Central memory CD4-positive, alpha-beta T cell (primary cell): ENCODE results near the gene E2F7.

Source experiments
- DNase-seq: peaks from one replicate; pipeline ENCODE4 v3.0.0; 2022

The E2F7 gene

DNA sequence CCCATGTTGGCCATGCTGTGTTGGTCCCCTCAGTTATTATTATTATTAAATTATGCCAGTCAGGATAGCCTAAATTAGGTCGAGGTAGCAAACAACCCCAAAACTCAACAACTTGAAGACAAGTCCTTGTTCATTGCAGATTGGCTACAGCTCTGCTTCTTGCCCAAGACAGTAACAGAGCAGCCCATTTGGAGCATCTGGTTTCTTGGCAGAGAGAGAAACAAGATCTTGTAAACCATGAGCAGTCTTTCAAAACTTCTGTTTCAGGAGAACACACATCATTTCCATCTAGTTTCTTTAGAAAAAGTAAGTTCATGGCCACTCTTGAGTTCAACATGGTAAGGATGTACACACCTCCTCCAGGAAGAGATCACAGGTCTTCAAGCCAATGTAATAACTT is 52.3 kb downstream of the E2F7 start:
- no peak for DNase-seq

- peak; percentile 23 for DNase-seq
Measured at GRCh38 chr12:77010691-77011548, 54.4 kb downstream of the E2F7 start.

DNA sequence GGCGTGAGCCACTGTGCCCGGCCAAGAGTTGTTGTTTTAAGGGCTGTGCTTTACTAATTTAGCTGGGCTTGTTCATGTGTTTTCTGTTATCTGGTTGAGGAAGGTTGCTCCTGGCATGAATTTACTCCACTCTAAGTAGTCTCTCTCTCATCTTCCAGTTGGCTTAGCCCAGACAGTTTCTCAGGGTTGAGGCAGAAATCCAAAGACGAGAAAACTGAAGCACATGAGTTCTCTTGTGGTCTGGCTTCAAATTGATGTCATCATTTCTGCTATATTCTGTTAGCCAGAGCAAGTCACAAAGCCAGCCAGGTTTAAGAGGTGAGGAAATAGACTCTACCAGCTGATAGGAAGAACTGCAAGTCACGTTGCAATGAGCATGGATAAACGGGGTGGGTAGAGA is 57.9 kb downstream of the E2F7 start:
- DNase-seq, result no peak

GRCh38 chr12:77005611-77006098 is 59.7 kb downstream of the E2F7 start:
- no peak for DNase-seq

DNA sequence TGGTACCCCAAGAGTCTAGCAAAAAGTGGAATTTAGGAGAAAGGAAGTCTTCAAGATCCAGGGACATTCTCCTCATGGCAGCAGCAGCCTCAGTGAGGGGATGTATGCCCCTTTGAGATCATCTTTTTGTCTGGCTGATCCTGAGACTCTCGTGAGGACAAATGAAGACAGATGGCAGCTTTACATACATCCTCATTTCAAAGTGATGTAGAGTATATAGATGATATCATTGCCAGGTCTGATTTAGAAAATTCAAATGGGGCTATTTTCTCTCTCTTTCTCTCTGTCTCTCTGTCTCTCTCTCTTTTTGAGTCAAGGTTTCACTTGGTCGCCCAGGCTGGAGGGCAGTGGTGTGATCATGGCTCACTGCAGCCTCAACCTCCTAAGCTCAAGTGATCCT is 61.5 kb downstream of the E2F7 start:
- DNase-seq, result no peak

- DNase-seq, result no peak
Measured at GRCh38 chr12:77003246-77003645, 62.1 kb downstream of the E2F7 start.

- DNase-seq, result no peak
Measured at GRCh38 chr12:77002382-77002781, 63.0 kb downstream of the E2F7 start.

DNA sequence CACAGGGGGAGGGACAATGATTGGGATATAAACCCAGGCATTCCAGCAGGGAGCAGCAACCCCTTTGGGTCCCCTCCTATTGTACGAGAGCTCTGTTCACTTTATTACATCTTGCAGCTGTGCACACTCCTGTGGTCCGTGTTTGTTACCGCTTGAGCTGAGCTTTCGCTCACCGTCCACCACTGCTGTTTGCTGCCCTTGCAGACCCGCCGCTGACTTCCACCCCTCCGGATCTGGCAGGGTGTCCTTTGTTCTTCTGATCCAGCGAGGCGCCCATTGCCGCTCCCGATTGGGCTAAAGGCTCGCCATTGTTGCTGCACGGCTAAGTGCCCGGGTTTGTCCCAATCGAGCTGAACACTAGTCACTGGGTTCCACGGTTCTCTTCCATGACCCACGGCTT is 64.1 kb downstream of the E2F7 start:
- DNase-seq, result no peak

DNA sequence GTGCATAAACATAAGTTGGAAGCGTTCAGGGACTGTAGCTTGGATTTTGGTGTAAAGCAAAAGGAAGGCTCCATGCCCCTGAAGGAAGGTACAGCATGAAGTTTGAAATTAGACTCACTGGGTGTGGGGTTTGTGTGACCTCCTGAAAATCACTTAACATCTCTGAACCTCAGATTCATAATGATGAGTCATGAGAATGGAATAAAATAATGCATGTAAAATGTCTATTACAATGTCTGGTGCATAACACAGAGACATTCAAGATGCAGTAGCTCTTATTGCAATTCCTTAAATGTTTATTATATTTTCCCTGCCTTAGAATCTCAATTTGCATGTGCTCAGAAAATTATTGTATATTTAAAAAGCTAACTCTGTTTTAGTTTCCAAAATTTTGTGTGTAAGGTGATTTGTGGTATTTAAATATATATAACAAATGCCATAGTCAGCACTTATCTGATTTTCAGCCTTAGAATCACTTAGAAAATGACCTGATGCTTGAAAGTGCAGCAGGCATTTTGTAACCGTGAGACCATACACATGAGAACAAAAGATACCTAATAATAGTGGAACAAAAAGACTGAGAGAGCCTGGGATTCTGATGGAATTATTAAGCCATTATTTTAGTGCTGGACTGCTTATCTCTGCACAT is 66.3 kb downstream of the E2F7 start:
- no peak for DNase-seq

DNA sequence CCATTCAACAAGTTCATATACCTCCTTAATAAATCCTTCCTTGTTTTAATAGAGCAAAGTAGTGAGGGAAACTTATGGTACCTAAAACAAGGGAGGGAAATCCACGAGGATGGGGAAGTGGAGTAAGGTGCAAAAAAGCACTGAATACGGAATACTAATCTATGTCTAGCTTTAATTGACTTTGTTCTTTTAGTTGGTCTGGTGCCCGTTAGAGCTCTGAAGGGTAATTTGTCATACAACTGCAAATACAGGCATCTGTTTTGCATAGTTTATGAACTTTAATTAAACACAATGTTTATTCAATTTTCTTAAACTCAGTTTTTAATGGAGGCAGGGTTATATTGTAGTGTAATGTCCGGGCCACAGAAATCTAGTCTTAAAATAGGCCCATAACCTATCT is 67.0 kb downstream of the E2F7 start:
- no peak for DNase-seq

GRCh38 chr12:76997011-76997780 is 68.2 kb downstream of the E2F7 start:
- no peak for DNase-seq

- no peak for DNase-seq
Measured at GRCh38 chr12:76990716-76991115, 74.7 kb downstream of the E2F7 start.

GRCh38 chr12:76984566-76984965 is 80.8 kb downstream of the E2F7 start:
- no peak for DNase-seq

DNA sequence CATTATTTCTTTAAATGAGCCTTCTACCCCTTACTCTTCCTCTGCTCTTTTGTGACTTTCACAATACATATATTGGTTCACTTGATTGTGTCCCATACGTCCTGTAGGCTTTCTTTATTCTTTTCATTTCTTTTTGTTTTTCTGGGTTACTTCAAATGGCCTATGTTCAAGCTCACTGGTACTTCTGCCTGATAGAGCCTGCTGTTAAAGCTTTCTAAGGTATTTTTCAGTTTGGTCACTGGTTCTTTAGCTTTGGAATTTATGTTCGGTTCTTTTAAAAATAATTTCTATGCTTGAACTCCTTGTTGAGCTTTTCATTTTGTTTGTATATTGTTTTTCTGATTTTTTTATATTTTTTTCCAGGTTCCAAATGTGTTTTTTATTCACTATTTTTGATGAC is 81.9 kb downstream of the E2F7 start:
- no peak for DNase-seq

DNA sequence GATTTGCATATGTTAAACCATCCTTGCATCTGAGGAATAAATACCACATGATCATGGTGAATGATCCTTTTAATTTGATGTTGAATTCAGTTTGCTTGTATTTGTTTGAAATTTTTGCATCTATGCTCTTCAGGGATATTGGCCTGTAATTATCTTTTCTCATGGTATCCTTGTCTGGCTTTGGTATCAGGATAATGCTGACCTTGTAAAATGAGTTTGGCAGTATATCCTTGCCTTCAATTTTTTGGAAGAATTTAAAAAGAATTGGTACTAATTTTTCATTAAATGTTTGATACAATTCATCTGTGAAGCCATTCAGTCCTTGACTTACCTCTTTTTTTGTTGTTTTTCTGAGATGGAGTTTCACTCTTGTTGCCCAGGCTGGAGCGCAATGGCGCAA is 85.2 kb downstream of the E2F7 start:
- DNase-seq, result no peak

DNA sequence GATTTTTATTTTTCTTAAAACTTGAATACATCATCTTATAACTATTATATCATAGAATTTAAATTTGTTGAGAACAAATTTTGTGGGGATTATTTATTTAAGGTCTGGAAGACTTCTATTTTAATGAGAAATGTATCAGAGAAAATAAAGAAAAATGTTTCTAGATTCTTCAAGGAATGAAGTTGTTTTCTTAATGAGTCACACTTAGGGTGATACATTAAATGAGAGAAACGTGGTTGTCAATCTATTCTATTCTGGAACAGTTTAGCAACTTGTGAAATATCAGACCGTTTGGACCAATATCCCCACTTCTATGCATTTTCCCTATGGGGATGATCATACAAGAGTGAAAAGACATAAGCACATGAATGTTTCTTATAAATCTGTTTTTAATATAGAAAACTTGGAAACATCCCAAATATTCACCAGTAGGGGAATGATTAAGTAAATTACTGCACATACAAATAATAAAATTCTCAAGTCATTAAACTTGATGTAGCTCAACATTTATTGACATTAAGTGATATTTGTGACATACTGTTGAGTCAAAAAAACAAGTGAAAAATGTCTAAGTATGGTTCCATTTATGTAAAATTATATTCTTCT is 88.5 kb downstream of the E2F7 start:
- no peak for DNase-seq
